Naive B cell (primary cell): ENCODE data around the gene MXRA7. TPM values are rescaled to one million over a fixed set of nuclear protein-coding genes. Genes with fewer than 3 reads are reported as not detected.
A peak's percentile ranks its signal among the peaks of the same experiment; 100 is the strongest.
"Not testable (repeated sequence)": the region's sequence is repeated elsewhere in the genome, so short reads cannot be mapped to it uniquely, and the experiment has no call there.

Source experiments
- ATAC-seq, 2 donors: fragments of 150-1000 bp; cut with Tn5 transposase; 2 replicates each; pipeline ENCODE4 v1.10.0; 2021; ENCODE audit warnings: low read depth in 2 of 2, mild to moderate bottlenecking in 2 of 2, moderate library complexity in 2 of 2
- DNase-seq: peaks from one replicate; pipeline ENCODE4 v3.0.0; 2022
- H3K27ac Mint-ChIP-seq, 6 donors: one replicate each; pipeline ENCODE4 v1.8.0; 2020 to 2022; ENCODE audit warnings: mild to moderate bottlenecking in 6 of 6, mixed read lengths in 6 of 6, moderate library complexity in 5 of 6, inconsistent platforms in 2 of 6
- H3K27me3 Mint-ChIP-seq, 3 donors: one replicate each; pipeline ENCODE4 v1.8.0; 2021 to 2022; ENCODE audit warnings: mixed read lengths in 3 of 3, mild to moderate bottlenecking in 1 of 3
- H3K36me3 Mint-ChIP-seq, 2 donors: one replicate each; pipeline ENCODE4 v1.8.0; 2020 to 2022; ENCODE audit warnings: mixed read lengths in 2 of 2, inconsistent platforms in 1 of 2, mild to moderate bottlenecking in 1 of 2
- H3K4me1 Mint-ChIP-seq, 3 donors: one replicate each; pipeline ENCODE4 v1.8.0; 2020 to 2022; ENCODE audit warnings: mixed read lengths in 3 of 3, inconsistent platforms in 1 of 3, mild to moderate bottlenecking in 1 of 3, moderate library complexity in 1 of 3
- H3K4me3 Mint-ChIP-seq, 8 donors: one replicate each; pipeline ENCODE4 v1.8.0; 2020 to 2022; ENCODE audit warnings: mild to moderate bottlenecking in 8 of 8, mixed read lengths in 8 of 8, moderate library complexity in 8 of 8, inconsistent platforms in 2 of 8
- H3K9me3 Mint-ChIP-seq, 7 donors: one replicate each; pipeline ENCODE4 v1.8.0; 2020 to 2022; ENCODE audit warnings: mixed read lengths in 7 of 7, mild to moderate bottlenecking in 5 of 7, inconsistent platforms in 2 of 7, moderate library complexity in 1 of 7
- polyA plus RNA-seq, 6 donors: library from polyadenylated mRNA; unstranded; fragments of 300-500 nt; fragmentation: Illumina TruSeq; gene quantifications; one replicate each; pipeline ENCODE4 v1.2.3, GENCODE V29; 2021; ENCODE audit warnings: low read depth in 6 of 6

The MXRA7 gene
- polyA plus RNA-seq, 6 donors from 2014 or later = 1.8 to 7.7 (median 3.5) TPM

DNA sequence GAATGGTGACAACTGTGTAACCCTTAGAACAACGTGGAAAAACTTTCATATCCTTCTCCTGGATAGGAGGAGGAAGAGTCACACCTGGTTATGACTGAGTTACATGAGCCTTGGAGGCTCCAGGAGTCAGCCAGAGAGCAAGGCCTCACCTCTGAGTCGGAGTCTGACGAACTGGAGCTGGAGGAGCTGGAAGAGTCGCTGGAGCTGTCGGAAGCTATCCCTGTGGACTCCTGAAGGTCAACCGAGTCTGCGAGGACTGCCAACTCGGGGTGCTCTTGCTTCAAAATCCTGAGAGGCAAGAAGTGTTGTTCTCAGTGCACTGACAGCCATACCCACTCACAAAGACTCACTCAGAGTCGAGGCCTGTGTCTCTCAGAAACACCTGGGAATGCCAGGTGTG, 9.4 kb upstream of the MXRA7 start:
- H3K27ac Mint-ChIP-seq = no peak overlapping the region
- no peaks in the 10 kb centered on the region for H3K9me3 Mint-ChIP-seq
- peak overlapping the region in 1 of 8 donors; percentile 58 for H3K4me3 Mint-ChIP-seq
- peaks cover 18 to 46% (median 19%) of the 10 kb centered on the region in 3 donors for H3K4me1 Mint-ChIP-seq
- H3K27me3 Mint-ChIP-seq = no peaks in the 10 kb centered on the region
- ATAC-seq (no peak), DNase-seq (no peak)
- H3K36me3 Mint-ChIP-seq = peaks cover 21 to 27% of the 10 kb centered on the region in 2 donors

DNA sequence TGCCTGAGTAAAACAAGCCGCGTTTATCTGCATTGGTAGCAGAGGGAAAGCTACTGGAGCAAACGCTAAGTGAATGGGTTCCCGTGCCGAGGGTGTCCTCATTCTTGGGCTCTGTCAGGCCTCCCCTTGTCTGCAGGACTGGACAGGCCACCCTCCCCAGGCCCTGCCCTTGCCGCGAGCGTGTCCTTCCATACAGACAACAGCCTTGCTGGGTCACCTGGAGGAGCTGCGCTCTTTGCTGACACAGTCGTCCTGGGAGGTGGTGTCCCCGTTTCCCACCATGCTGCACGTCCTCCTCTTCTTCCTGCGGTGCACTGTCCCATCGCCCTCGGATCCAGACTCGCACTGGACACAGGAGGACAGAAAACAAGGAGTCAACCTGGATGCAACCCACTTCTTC, 7.8 kb upstream of the MXRA7 start:
- Mint-ChIP-seq H3K4me1 (peaks cover 20 to 47% (median 29%) of the 10 kb centered on the region in 3 donors), H3K9me3 (no peaks in the 10 kb centered on the region), H3K27me3 (no peaks in the 10 kb centered on the region), H3K27ac (peak overlapping the region in 1 of 6 donors; percentile 59), H3K36me3 (peaks cover 21 to 35% of the 10 kb centered on the region in 2 donors), H3K4me3 (peak overlapping the region in 1 of 8 donors; percentile 16)
- no peak for DNase-seq
- no peak for ATAC-seq

DNA sequence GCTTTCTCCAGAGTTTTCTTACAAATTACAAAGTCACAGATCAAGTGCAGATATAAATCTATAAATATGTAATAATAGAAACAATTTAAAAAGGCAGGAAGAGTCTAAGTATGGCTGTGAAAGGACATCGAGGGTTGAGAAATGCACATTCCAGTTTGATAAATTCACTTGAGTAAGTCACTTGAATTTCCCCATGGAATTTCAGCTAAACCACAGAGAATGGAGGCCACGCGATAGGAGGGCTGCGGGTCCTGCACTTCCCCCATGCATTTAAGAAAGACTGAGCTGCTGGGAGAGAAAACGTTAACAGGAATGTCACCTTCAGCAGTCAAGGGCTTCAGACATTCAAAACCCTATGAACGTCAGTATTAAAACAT, 6.1 kb upstream of the MXRA7 start:
- H3K9me3 Mint-ChIP-seq = no peaks in the 10 kb centered on the region
- DNase-seq (no peak), ATAC-seq (no peak)
- H3K4me1 Mint-ChIP-seq = peaks cover 20 to 38% (median 27%) of the 10 kb centered on the region in 3 donors
- peaks cover 17 to 31% of the 10 kb centered on the region in 2 donors for H3K36me3 Mint-ChIP-seq
- no peaks in the 10 kb centered on the region for H3K27me3 Mint-ChIP-seq
- H3K4me3 Mint-ChIP-seq = no peak overlapping the region
- peak overlapping the region in 3 of 6 donors; percentile 39 to 57 (median 51) for H3K27ac Mint-ChIP-seq

DNA sequence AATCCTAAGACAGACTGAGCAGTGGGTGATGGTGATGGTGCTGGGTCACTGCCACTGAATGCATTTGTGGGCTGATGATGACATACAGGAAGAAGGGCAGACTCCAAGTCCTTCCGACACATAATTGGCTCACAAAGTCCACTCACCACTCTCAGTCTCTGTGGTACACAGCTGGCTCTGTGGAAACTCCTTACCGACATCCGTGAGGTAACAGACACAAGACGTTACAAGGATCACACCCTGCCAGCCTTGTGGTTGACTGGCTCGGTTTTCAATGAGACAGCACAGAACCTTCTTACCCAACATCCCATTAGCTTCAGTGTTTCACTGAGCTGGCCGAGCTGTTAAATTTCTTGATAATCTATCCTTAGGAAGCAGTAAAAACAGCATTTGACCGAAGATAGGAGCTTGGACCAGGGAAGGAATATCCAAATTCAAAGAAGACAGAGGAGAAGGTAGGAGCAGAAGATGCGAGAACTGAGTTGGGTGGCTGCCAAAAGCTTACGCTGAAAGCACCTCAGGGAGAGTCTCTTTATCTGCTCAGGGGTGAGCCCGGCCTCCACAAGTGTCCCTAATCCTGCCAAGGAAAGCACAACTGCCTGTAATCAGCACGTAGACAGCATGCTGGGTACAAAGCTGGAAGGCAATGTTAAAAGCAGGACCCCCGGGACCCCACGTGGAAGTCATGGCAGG, 5.5 kb upstream of the MXRA7 start:
- ATAC-seq = peak in 1 of 2 donors; percentile 24
- no peak for DNase-seq
- peaks cover 16 to 36% (median 25%) of the 10 kb centered on the region in 3 donors for H3K4me1 Mint-ChIP-seq
- no peaks in the 10 kb centered on the region for H3K27me3 Mint-ChIP-seq
- H3K4me3 Mint-ChIP-seq = peak overlapping the region in 3 of 8 donors; percentile 18 to 39 (median 22)
- no peaks in the 10 kb centered on the region for H3K9me3 Mint-ChIP-seq
- peak overlapping the region in 5 of 6 donors; percentile 57 to 89 (median 76) for H3K27ac Mint-ChIP-seq
- peaks cover 12 to 26% of the 10 kb centered on the region in 2 donors for H3K36me3 Mint-ChIP-seq

DNA sequence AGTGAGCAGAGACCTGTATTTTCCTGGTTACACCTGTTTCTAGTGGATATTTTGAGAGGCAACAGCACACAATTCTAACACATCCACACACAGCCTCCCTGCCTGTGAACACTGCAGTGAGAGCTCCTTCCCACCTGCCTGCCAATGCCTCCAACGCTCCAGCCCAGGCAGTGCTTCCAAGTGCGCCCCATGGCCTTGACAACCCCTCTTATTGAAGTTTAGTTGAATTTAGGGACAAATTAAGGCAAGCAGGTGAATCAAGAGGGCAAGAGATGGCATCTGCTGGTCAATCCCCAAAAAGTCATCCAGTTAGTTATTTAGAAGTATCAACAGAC, 4.7 kb upstream of the MXRA7 start:
- Mint-ChIP-seq H3K4me1 (peaks cover 12 to 35% (median 24%) of the 10 kb centered on the region in 3 donors), H3K27me3 (no peaks in the 10 kb centered on the region), H3K27ac (peak overlapping the region; percentile 21 to 95 (median 68)), H3K4me3 (peak overlapping the region in 5 of 8 donors; percentile 23 to 82 (median 48)), H3K9me3 (no peaks in the 10 kb centered on the region), H3K36me3 (peaks cover 7 to 18% of the 10 kb centered on the region in 2 donors)
- ATAC-seq = no peak
- DNase-seq = no peak

DNA sequence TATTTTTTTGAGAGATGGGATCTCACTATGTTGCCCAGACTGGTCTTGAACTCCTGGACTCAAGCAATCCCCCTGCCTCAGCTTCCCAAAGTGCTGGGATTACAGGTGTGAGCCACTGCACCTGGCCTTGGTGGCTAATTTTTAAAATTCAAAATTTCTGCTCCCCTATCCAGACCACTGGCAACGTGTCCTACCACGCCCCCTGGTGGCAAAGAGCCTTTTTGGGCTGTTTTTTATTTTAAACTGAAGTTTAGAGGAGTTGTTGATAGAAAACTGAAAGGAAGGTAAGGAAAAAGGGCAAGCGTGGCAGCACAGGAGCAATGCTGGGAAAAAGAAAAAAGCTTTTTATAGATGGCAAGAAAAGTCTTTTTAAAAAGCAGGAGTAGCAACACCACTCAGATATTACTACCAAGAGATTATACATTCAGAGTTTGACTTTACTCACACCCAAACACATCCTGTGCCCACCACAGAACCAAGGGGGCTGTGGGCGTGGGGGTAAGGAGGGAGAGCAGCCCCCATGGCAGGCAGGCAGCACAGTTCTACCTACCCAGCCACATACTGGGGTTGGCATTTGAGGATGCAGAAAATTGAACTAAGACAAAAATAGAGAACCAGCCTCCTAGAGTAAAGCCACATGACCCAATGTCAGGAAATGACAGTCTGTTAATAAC, 4.2 kb upstream of the MXRA7 start:
- peaks cover 7 to 16% of the 10 kb centered on the region in 2 donors for H3K36me3 Mint-ChIP-seq
- H3K9me3 Mint-ChIP-seq = no peaks in the 10 kb centered on the region
- DNase-seq = peak; percentile 66
- peak overlapping the region; percentile 18 to 95 (median 66) for H3K27ac Mint-ChIP-seq
- peak; percentile 66 to 69 for ATAC-seq
- peaks cover 12 to 35% (median 23%) of the 10 kb centered on the region in 3 donors for H3K4me1 Mint-ChIP-seq
- no peaks in the 10 kb centered on the region for H3K27me3 Mint-ChIP-seq
- H3K4me3 Mint-ChIP-seq = peak overlapping the region; percentile 16 to 82 (median 46)

DNA sequence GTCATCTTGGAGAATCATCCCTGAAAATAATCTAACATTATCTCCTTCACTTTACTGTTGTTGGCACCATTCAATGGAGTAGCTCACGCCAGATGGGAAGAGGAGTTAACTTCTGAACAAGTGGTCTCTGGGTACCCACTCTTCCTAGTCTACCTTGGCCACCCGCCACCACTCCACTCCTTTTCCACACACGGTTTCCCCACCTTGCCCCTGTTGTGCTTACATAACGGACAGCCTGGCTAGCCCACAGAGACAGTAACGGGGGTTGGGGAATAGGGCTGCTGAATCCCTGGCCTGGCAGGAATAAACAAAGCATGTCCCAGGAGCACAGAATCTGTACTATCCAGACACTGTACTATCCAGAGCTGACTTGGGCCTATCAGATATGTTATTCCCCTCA, 3.6 kb upstream of the MXRA7 start:
- no peak for ATAC-seq
- Mint-ChIP-seq H3K4me1 (peaks cover 12 to 35% (median 23%) of the 10 kb centered on the region in 3 donors), H3K27ac (peak overlapping the region in 1 of 6 donors; percentile 68), H3K27me3 (no peaks in the 10 kb centered on the region), H3K36me3 (peaks cover 7 to 16% of the 10 kb centered on the region in 2 donors), H3K9me3 (no peaks in the 10 kb centered on the region), H3K4me3 (no peak overlapping the region)
- DNase-seq = no peak

DNA sequence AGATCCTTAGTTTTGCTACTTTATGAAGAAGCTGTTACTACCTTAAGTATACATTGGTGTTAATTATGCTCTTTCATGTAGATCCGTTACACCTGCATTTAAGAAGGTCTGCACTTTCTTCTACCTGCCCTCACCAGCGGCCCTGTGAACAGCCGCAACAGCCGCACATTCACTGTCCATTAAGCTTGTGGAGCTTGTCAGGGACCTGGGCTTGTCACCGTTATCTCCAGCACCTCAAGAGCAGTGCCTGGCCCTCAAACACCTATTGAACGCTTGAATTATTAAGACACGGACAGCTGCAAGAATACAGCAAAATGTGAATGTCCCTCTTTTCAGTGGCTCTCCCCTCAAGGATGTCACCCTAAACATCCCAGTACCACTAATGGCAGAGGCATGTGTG, 3.0 kb upstream of the MXRA7 start:
- H3K4me3 Mint-ChIP-seq = no peak overlapping the region
- DNase-seq = no peak
- H3K27ac Mint-ChIP-seq = no peak overlapping the region
- H3K36me3 Mint-ChIP-seq = peaks cover 2 to 16% of the 10 kb centered on the region in 2 donors
- H3K27me3 Mint-ChIP-seq = no peaks in the 10 kb centered on the region
- H3K4me1 Mint-ChIP-seq = peaks cover 12 to 35% (median 23%) of the 10 kb centered on the region in 3 donors
- ATAC-seq = no peak
- no peaks in the 10 kb centered on the region for H3K9me3 Mint-ChIP-seq

DNA sequence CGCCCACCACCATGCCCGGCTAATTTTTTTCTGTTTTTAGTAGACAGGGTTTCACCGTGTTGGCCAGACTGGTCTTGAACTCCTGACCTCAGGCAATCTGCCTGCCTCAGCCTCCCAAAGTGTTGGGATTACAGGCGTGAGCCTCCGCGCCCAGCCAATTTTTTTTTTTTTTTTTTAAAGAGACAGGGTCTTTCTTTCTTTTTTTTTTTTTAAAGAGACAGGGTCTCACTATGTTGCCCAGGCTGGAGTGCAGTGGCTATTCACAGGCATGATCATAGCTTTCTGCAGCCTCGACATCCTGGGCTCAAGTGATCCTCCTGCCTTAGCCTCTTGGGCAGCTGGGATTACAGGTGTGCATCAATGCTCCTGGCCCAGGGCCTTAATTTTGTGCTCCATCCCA, 1.6 kb upstream of the MXRA7 start:
- H3K27me3 Mint-ChIP-seq, H3K9me3 Mint-ChIP-seq, ATAC-seq, H3K27ac Mint-ChIP-seq, DNase-seq: not testable (repeated sequence)
- peaks cover 12 to 35% (median 23%) of the 10 kb centered on the region in 3 donors for H3K4me1 Mint-ChIP-seq
- peaks cover 0 to 16% of the 10 kb centered on the region in 2 donors for H3K36me3 Mint-ChIP-seq
- H3K4me3 Mint-ChIP-seq = peak overlapping the region in 2 of 8 donors; percentile 61 to 69

DNA sequence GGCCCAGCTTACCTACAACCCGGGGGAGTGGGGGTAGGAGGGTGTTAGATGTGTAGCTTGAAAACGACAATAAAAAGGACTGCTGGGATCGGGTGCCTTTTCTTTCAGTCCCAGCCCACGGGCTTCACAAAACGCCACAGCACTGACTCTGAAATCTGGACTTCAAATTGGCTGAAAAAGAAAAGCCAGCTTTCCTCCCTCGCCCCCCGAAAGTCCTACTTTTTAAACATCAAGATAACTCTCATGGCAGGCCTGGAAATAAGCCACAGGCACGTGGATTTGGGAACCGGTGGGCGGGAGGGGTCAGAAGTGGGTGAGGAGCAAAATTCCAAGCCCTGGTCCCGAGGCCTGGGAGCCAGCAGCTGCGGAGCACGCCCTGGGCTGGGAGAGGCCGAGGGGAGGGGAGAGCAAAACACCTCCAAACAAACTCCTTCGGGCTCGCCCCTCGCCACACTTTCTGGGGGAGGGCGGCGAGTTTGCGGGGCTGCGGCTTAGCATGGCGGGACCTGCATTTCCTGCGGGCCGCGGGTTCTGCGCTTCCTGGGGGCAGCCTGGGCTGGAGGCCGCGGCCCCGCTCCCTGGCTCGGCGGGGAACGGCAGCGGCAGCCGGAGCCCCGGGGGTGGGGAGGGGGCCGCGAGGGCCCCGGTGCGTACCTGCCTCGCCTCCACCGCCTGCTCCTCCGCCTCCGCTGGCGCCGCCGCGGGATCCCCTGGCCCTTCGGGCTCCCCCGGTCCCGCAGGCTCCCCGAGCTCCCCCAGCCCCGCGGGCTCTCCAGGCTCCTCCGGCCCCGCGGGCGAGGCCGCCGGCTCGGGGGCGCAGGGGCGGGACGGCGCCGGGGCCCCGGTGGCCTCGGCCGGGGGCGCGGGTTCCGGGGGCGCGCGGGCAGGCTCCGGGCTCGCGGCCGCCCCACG, 558 bp downstream of the MXRA7 start:
- Mint-ChIP-seq H3K4me1 (peaks cover 5 to 21% (median 18%) of the 10 kb centered on the region in 3 donors), H3K27ac (peak overlapping the region in 1 of 6 donors; percentile 38), H3K4me3 (peak overlapping the region; percentile 60 to 85 (median 76))
- H3K9me3 Mint-ChIP-seq, H3K36me3 Mint-ChIP-seq, H3K27me3 Mint-ChIP-seq, DNase-seq: not testable (repeated sequence)
- ATAC-seq = peak; percentile 18 to 23

DNA sequence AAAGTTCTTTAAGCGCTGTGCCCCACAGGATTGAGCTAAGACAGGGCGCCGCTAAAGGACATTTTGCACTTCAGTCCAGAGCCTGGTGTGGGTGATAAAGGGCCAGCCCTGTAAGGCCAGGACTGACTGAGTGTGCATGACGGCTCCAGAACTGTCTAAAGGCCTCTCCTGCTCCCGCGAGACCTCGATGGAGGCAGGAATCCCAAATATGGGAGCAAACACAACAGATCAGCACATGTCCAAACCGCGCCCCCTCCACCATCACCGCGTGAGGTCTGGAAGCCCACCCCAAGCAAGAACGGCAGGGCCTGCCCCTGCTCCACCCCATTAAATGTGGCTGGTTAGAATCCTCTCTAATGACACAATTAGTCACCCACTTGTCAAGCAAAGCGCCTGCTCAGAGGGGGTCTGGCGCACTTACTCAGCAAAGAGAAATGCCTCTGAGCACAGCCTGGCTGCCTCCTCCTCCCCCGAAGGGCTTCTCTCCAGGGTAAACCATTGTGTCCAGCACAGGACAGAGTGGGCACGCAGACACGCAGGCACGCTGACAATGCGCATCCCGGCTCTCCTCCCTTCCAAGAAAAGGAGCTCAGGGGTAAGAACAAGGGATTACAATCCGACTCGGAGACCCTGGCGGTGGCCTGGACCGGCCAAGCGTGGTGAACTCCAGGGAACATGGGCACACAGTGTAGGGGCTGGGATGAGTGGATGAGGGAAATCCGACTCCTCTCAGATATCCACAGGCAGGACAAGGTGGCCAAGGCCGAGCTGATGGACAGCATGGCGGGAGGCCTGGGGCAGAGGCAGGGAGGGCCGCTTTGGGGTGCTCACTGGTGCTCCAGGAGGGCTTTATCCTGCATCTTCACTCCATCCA, 1.5 kb downstream of the MXRA7 start:
- DNase-seq (no peak), ATAC-seq (no peak)
- no peaks in the 10 kb centered on the region for H3K27me3 Mint-ChIP-seq
- peak overlapping the region; percentile 60 to 85 (median 76) for H3K4me3 Mint-ChIP-seq
- peak overlapping the region in 2 of 6 donors; percentile 76 to 83 for H3K27ac Mint-ChIP-seq
- no peaks in the 10 kb centered on the region for H3K9me3 Mint-ChIP-seq
- H3K4me1 Mint-ChIP-seq = peaks cover 0 to 15% (median 9%) of the 10 kb centered on the region in 3 donors
- H3K36me3 Mint-ChIP-seq = peaks cover 0 to 7% of the 10 kb centered on the region in 2 donors

DNA sequence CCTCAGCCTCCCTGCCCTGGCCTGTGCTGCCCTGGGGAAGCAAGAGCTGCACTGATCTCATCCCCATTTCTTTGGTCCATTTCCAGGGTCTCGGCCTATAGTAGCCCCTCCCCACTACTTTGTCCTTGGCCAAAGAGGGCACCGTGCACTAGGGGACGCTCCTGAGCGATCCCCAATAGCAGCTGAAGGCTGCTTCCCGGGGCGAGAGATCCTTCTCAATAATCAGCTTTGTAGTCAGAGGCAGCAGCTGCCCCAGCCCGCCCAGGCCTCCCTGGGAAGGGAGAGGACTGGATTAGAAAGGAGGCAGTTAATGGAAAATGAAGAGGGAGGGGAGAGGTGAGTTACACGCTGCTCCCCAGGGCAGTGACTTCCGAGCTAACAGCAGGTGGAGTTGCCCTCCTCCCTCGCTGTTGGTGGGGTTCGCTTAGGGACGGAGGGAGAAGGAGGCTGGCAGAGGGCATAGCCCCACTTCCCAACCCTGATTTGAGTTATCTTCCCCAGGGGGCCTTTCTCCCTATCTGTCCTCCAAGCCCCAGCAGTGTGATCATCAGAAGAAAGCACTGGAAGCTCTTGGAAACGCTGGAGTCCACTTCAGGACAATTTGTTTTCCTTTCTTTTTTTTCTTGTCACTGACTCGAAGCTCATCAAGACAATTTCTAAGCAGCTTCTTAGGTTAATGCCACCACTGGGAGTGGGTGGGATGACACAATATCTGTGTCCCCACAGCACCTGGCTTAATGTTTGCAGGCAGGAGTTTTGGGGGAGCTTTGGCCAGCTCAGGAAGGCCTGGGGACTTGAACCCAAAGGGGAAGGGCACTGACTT, 2.6 kb downstream of the MXRA7 start:
- H3K36me3 Mint-ChIP-seq = no peaks in the 10 kb centered on the region
- DNase-seq (no peak), ATAC-seq (no peak)
- H3K27ac Mint-ChIP-seq = no peak overlapping the region
- no peaks in the 10 kb centered on the region for H3K27me3 Mint-ChIP-seq
- H3K4me1 Mint-ChIP-seq = peaks cover 0 to 7% (median 6%) of the 10 kb centered on the region in 3 donors
- H3K4me3 Mint-ChIP-seq = peak overlapping the region in 5 of 8 donors; percentile 52 to 79 (median 61)
- H3K9me3 Mint-ChIP-seq = no peaks in the 10 kb centered on the region
